GM12878 (cell line): ENCODE results near the gene SLC38A1. TPM values are rescaled to one million over a fixed set of nuclear protein-coding genes. Genes with fewer than 3 reads are reported as not detected.
A peak's percentile ranks its signal among the peaks of the same experiment; 100 is the strongest.

Source experiments
- ATF2 ChIP-seq: IDR thresholded peaks from 2 replicates; pipeline ENCODE4 v1.6.1; 2012; ENCODE audit warnings: low read length, inconsistent platforms
- BMI1 ChIP-seq: fragments of 450-650 bp; IDR thresholded peaks from 2 replicates; pipeline ENCODE4 v1.6.1; 2016; ENCODE audit warnings: mild to moderate bottlenecking, moderate library complexity, borderline replicate concordance
- CBX3 ChIP-seq: fragments of 200-600 bp; sonication (generic); IDR thresholded peaks from 2 replicates; pipeline ENCODE4 v1.6.1; 2016; ENCODE audit warnings: low read depth, borderline replicate concordance
- ETV6 ChIP-seq, 2 experiments: fragments of 450-650 bp in 1 of 2; IDR thresholded peaks in 1 of 2; conservative IDR thresholded peaks in 1 of 2; 2 replicates each; pipeline ENCODE4 v1.6.1; 2014; ENCODE audit warnings: antibody characterized with exemption in 1 of 2, borderline replicate concordance in 1 of 2, low read depth in 1 of 2, mild to moderate bottlenecking in 1 of 2, moderate library complexity in 1 of 2
- GATAD2B ChIP-seq: fragments of 450-650 bp; conservative IDR thresholded peaks from 2 replicates; pipeline ENCODE4 v1.6.1; 2017; ENCODE audit warnings: low read depth, mild to moderate bottlenecking, moderate library complexity
- HDGF ChIP-seq: fragments of 450-650 bp; IDR thresholded peaks from 2 replicates; pipeline ENCODE4 v1.6.1; 2016; ENCODE audit warnings: antibody characterized with exemption
- MAX ChIP-seq: IDR thresholded peaks from 2 replicates; pipeline ENCODE4 v1.6.1; 2012; ENCODE audit warnings: low read depth, low read length, improper control_type of control experiment
- PKNOX1 ChIP-seq: fragments of 450-650 bp; IDR thresholded peaks from 2 replicates; pipeline ENCODE4 v1.6.1; 2016; ENCODE audit warnings: mild to moderate bottlenecking
- POLR2AphosphoS2 ChIP-seq: IDR thresholded peaks from 2 replicates; pipeline ENCODE4 v1.6.1; 2011; ENCODE audit warnings: low read depth, mild to moderate bottlenecking, low read length, improper control_type of control experiment, moderate library complexity
- PRDM15 ChIP-seq: fragments of 450-650 bp; formaldehyde crosslinking; IDR thresholded peaks from 2 replicates; pipeline ENCODE4 v1.4.0; 2020; ENCODE audit warnings: mild to moderate bottlenecking, moderate library complexity
- SIX5 ChIP-seq: IDR thresholded peaks from 2 replicates; pipeline ENCODE4 v1.6.1; 2011; ENCODE audit warnings: mild to moderate bottlenecking, low read depth, low read length, moderate library complexity; ENCODE audit not compliant: severe bottlenecking
- SKIL ChIP-seq: fragments of 450-650 bp; IDR thresholded peaks from 2 replicates; pipeline ENCODE4 v1.6.1; 2017; ENCODE audit warnings: mild to moderate bottlenecking, low read depth, inconsistent platforms; ENCODE audit not compliant: poor library complexity, severe bottlenecking
- ZNF592 ChIP-seq: fragments of 450-650 bp; IDR thresholded peaks from 2 replicates; pipeline ENCODE4 v1.6.1; 2017; ENCODE audit warnings: mild to moderate bottlenecking, moderate library complexity
- polyA plus RNA-seq, 11 experiments: library from polyadenylated mRNA; depleted of rRNA in 4 of 11; unstranded in 6 of 11; stranded (reverse) in 5 of 11; fragments of >200 nt; fragmentation: Nextera tagmentation in 4 of 11; fragmentation: Illumina TruSeq in 1 of 11; extraction: Ambion mirVana in 4 of 11; extraction: Trizol in 1 of 11; gene quantifications; 1 replicate in 1 of 11; 2 replicates in 10 of 11; pipeline versions ENCODE4 v1.2.1 to v1.2.3, GENCODE V29; 2011 to 2016; ENCODE audit warnings: inconsistent platforms in 2 of 11, missing spikeins in 2 of 11, low read depth in 1 of 11
- total RNA-seq, 4 experiments: library from RNA; depleted of rRNA in 3 of 4; stranded (reverse); fragments of >200 nt in 3 of 4; fragmentation: Illumina TruSeq in 1 of 4; extraction: Trizol in 1 of 4; gene quantifications; 2 replicates each; pipeline versions ENCODE4 v1.2.1 to v1.2.3, GENCODE V29; 2013 to 2021

SLC38A1 gene
- total and polyA plus RNA-seq, 10 of the 15 experiments (the other 5 are each of a cell fraction or from before 2014, with no cell fraction given): 38.1 to 191 (median 144) TPM

GRCh38 chr12:46209914-46210872 lies 58.6 kb downstream of the SLC38A1 start (continued):
- no peak for TF ChIP-seq SIX5
- 0 out of 2 replicates have a peak, but pooled peaks have one; percentile 19 for TF ChIP-seq PRDM15
- no peak for TF ChIP-seq POLR2AphosphoS2
- TF ChIP-seq CBX3: no peak
- peak; percentile 50; the same call in 1 of the 2 replicates for TF ChIP-seq BMI1
- peak; percentile 71 for TF ChIP-seq HDGF
- peak in 1 of 2 experiments; percentile 89; a peak in 2 of 4 replicates for TF ChIP-seq ETV6 (conservative IDR thresholded peaks at IDR 0.05 in 1 of 2, IDR thresholded peaks at IDR 0.05 in 1 of 2; ENCODE audit: borderline replicate concordance in 1 of 2, low read depth in 1 of 2)
- peak; percentile 25; the same call in 1 of the 2 replicates for TF ChIP-seq PKNOX1
- TF ChIP-seq MAX: 0 out of 2 replicates have a peak, but pooled peaks have one; percentile 24
- TF ChIP-seq GATAD2B: peak; percentile 95
- TF ChIP-seq SKIL: peak; percentile 32
- peak; percentile 77 for TF ChIP-seq ATF2
- peak; percentile 84; the same call in 1 of the 2 replicates for TF ChIP-seq ZNF592
